GM21825 (cell line): ENCODE results near the gene NACC2.
"Not testable (repeated sequence)": the region's sequence is repeated elsewhere in the genome, so short reads cannot be mapped to it uniquely, and the experiment has no call there.

ENCODE experiments used
- ATAC-seq: cut with Tn5 transposase; IDR thresholded peaks from one replicate; pipeline ENCODE4 v1.9.1; 2021; ENCODE audit warnings: mild to moderate bottlenecking, moderate library complexity; ENCODE audit not compliant: unreplicated experiment

The NACC2 gene

DNA sequence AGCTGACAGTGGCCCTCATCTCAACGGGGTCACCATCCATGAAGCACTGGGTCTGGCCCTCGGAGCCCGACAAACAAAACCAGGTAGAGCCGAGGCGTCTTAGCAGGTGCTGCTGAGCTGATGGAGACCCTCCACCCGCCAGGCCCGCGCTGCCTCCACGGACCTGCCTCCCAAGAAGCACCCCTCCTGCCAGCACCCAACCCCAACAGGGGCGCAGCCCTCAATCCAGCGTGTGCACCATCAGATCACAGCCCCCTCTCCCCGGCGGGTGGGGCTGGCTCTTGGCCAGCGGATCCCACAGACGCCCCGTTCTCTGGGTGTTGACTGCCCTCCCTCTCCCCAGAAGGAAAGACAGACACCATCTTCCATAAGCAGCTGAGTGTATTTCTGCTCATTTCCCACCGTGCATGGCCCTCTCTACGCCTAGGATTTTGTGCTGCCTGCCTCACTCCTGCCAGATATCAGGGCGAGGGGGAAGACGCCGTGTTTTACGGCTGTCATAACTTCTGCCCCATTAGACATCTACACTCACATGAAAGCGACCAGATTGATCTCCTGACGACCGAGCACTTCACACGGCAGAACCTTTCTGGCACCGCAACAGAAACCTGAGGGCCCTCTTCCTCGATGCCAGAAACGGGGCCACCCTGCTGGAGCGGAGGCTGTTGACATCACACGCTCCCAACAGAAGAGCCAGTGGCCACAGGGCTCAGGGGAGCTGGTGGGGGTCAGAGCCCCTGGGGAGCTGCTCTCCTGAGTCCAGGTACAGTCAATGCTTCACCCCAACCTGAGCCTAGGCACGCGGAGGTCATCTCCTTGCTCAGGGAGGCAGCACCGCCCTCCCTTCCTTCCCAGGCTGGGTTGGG, 12.4 kb downstream of the NACC2 start:
- no peak for ATAC-seq

DNA sequence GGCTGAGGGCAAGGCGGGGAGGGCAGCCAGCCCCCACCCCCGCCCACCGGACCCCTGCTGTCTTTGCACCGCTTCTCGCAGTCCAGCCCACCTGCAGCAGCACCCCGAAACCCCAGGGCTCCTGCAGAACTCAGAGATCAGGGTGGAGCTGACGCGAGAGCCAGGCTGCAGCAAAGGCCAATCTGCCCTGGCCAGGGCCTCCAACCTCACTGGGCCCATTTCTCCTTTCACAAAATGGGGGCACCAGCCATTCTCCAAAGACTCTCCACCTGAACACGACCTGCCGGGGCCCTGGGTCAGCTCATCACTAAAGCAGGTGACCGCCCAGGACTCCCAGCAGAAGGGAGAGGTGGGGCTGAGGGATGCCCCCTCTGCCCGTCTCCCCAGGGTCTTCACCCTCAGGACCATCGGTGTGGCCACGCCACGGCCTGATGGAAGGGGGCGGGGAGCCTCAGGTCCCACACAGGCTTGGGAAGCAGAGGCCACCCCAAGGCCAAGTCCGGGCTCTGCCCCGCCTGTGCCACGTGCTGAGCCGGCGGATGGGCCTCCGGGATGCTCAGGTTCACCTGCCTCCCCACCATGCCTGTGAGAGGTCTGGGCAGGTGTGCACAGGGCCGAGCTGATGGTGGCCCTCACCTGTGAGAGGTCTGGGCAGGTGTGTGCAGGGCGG, 13.1 kb downstream of the NACC2 start:
- no peak for ATAC-seq

DNA sequence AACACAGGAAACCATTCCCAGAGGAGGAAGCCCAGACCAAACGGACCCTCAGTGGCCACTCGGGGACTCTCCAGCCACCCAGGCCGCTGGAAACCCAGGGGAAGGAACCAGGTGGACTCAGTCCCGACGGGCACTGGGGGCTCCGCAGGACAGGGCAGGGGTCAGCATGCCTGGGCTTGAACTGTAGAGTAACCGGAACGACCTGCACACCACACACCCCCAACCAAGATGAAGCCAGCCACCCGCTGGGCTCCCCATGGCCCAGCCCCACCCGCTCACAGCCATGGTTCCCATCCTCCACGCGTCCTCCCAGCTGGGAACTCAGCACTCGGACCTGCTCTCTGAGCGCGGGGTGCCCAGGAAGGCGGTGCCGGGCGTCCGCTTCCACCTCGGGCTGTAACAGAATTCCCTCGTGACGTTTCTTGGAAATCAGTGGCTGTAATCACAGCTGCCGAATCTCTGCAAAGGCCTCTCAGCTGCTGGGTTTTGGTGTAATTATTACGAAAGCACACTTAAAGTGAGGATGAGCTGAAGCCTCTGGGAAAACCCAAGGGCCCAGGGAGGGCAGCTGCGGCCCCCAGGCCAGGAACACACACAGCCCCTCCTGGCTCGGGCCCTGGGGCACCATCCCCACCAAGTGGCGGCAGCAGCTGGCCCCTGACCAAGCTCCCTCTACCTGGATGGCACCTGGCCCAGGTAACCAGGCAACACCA, 13.8 kb downstream of the NACC2 start:
- no peak for ATAC-seq

- no peak for ATAC-seq
These were observed 14.4 kb downstream of the NACC2 start for GRCh38 chr9:136080716-136081112.

- no peak for ATAC-seq
These were observed 15.2 kb downstream of the NACC2 start for GRCh38 chr9:136079916-136080246.

DNA sequence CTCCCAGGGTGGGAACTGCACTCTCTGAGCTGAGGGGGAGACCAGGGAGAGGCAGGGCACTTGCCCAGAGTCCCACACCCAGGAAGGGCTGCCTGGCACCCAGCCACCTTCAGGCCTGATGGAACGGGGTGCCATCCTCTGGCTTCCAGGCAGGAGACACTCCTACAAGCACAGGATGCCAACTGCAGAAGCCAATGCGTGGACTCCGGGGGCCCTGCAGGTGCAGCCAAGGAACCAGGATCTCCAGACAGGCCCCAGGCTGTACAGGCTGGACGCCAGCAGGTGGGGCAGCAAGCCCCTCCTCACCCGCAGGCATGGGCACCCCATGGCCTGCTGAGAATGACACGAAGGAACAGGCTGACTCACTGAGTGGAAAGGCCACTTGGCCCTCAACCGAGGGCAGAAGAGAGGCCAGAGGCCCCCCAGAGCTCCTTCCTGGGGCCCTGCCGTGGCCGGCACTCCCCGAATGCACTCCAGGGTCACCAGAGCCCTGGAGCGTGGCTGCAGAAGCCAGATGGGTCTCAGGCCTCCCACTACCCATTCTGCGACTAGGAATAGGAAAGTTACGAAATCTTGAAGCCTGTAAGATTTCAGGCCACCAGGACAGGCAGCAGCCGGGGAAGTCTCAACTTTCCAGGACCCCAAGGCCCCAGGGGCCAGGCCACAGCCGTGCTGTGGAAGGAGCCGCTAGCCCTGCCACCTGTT, 15.7 kb downstream of the NACC2 start:
- ATAC-seq, result no peak

GRCh38 chr9:136078498-136079011, 16.5 kb downstream of the NACC2 start:
- ATAC-seq, result no peak

- no peak for ATAC-seq
These were observed 17.1 kb downstream of the NACC2 start for GRCh38 chr9:136078024-136078423.

DNA sequence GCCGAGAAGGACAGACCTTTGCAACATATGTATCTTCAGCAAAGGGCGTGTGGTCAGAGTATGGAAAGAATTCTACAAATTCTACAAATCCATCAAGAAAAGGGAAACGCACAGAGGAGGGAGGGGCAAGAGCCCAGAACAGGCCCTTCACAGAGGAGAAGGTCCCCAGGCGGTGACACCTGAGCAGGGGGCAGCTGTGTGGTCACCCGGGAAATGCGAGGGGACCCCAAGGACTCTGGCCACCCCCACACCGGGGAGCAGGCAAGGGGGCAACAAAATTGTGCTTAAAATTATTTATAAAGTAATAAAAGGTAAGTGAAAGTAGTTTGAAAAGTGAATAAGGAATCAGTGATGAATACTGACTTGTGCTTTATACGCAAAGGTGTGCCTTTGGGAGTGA, 17.6 kb downstream of the NACC2 start:
- ATAC-seq, result no peak

- ATAC-seq, result no peak
These were observed 19.0 kb downstream of the NACC2 start for GRCh38 chr9:136075881-136076678.

GRCh38 chr9:136075134-136075841, 19.8 kb downstream of the NACC2 start:
- no peak for ATAC-seq

- no peak for ATAC-seq
These were observed 20.4 kb downstream of the NACC2 start for GRCh38 chr9:136074706-136075105.

- ATAC-seq, result no peak
These were observed 32.2 kb downstream of the NACC2 start for GRCh38 chr9:136062657-136063439.

GRCh38 chr9:136061916-136062315, 33.2 kb downstream of the NACC2 start:
- ATAC-seq, result not testable (repeated sequence)

- ATAC-seq, result no peak
These were observed 33.7 kb downstream of the NACC2 start for GRCh38 chr9:136061405-136061804.

DNA sequence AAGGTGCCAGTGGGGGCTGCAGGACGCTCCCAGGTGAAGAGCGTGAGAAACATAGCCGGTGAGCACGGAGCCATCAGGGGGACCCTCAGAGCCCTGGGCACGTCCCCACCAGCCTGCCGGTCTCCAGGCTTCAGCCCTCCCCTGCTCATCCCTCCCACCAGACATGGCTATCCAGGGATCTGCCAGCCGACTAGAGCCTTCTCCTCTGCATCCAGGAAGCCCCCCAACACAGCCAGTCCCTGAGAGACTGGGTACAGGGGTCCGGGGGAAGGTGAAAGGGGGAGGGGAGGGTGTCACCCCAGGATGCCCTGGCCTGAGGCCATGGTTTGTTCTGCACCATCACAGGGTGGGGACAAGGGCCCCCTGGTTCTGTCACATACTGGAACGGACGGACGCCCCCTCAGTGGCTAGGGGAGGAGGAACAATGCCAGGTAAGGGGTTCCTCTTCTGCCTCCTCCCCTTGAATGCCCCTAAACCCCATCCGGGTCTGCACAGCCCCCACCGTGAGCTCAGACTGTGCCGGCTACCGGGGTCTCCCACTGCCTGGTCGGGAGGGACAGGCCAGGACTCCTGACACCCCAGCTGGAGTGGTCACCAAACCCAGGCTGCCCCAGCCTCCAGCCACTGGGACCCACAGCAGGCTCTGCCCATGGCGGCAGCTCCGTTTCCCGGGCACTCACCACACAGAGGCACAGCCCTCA, 34.3 kb downstream of the NACC2 start:
- no peak for ATAC-seq

DNA sequence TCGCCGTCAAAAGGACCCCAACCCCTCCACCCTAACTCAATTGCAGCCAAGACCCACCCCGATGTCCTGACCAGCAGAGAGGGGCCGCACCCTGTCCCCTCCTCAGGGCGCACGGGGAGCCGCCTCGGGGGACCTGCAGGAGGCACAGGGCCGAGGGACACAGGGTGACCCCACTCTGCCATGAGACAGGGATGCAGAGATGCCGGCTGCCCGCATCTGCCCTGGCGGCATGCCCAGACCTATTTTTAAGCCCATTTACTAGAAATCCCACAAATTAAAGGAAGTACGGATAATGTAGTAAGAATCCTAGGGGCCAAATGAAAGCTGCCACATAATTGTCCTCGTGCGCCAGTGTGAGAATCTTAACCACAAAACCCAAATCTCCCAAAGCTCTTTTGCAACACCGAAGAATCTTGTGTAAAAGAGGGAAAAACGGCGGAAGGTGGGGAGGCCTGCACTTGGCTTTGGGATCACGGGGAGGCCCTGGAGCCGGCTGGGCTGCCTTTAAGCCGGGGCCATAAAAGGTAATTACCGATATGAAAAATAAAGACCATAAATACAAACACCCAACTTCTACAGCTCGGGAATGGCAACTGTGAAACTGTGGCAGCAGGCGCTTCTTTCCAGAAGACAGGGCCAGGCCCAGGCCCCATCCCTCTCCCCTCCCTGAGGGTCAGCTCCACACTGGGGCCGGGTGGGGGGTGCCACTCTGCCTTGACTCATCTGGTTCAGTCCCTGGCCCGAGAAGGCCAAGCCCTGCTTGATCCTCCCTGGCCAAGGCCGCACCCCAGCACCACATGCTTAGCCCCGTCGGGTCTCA, 35.0 kb downstream of the NACC2 start:
- no peak for ATAC-seq
